RCC 7860 (cell line): ENCODE data around the gene DCTN2.
"Not testable (repeated sequence)": the region's sequence is repeated elsewhere in the genome, so short reads cannot be mapped to it uniquely, and the experiment has no call there.

ENCODE experiments used
- DNase-seq: peaks from one replicate; pipeline ENCODE4 v3.0.0-alpha.2; 2015; ENCODE audit warnings: low spot score
- FAIRE-seq: peaks from 2 replicates; lab custom pipeline; 2012; peaks lifted over from hg19 to GRCh38; lab: Jason Lieb, UNC

DCTN2 gene

DNA sequence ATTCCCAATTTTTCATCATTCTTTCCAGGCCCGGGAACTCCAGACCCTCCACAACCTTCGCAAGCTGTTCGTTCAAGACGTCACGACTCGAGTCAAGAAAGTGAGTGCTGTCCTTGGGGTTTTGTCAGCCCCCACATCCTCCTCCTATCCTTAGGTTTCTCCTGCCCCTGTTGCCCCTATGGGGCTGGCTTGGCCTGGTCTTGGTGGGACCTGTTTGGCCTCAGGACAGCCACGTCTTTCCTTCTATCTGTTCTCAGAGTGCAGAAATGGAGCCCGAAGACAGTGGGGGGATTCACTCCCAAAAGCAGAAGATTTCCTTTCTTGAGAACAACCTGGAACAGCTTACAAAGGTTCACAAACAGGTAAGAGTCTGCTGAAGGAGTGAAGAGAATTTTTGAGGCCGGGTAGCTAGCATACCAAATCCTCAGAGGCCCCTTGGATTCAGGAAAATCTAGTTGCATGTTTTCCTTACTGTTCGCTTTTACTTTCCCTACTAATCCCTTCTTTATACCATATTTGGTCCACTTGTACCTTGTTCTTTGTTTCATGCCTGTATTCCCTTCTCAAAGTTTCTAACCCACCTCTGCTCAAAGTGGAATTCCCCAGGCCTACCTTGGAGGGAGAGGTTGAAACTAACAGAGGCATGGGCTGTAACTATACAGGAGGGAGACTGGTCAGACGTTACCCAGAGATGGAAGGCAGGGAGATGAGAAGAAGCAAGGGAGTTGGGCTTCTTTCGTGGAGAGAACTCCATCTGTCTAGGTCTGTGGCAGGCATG, 31.2 kb upstream of the DCTN2 start:
- DNase-seq (no peak), FAIRE-seq (no peak)

- peak; percentile 6 for DNase-seq
Observed at GRCh38 chr12:57576613-57577160, 29.7 kb upstream of the DCTN2 start.

GRCh38 chr12:57575771-57576612, 29.0 kb upstream of the DCTN2 start:
- DNase-seq (no peak), FAIRE-seq (no peak)

More at GRCh38 chr12:57576613-57577160, 29.7 kb upstream of the DCTN2 start:
- no peak for FAIRE-seq

- DNase-seq, result no peak
- no peak for FAIRE-seq
Observed at GRCh38 chr12:57574795-57575194, 27.8 kb upstream of the DCTN2 start.

DNA sequence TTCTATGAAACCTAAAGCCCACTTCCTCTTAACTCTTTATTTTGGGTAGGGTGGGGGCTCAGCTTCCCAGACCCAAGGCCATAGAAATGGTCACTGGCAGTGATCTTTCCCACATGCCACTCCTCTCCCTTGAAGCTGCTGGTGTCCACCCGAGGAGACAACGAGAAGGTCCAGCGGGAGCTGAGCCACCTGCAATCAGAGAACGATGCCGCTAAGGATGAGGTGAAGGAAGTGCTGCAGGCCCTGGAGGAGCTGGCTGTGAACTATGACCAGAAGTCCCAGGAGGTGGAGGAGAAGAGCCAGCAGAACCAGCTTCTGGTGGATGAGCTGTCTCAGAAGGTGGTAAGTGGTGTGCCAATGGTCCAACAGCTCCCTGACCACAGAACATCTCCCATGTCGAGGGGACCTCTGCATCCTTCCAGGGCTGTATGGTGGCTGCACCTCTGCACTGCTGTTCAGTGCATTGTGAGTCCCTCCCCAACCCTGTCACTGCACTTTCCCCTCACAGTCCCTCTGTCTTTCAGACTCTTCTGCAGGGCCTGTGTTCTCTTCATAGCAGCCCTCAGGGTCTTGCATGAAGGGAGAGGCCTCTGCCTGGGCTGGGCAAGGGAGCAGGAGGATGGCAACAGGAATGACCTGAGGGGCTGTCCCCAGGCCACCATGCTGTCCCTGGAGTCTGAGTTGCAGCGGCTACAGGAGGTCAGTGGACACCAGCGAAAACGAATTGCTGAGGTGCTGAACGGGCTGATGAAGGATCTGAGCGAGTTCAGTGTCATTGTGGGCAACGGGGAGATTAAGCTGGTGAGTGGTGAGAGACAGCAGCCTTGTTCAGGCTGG, 25.2 kb upstream of the DCTN2 start:
- no peak for FAIRE-seq
- no peak for DNase-seq

- DNase-seq, FAIRE-seq: not testable (repeated sequence)
Observed at GRCh38 chr12:57570438-57570837, 23.4 kb upstream of the DCTN2 start.

GRCh38 chr12:57569858-57570257, 22.9 kb upstream of the DCTN2 start:
- DNase-seq, result no peak
- FAIRE-seq, result no peak

DNA sequence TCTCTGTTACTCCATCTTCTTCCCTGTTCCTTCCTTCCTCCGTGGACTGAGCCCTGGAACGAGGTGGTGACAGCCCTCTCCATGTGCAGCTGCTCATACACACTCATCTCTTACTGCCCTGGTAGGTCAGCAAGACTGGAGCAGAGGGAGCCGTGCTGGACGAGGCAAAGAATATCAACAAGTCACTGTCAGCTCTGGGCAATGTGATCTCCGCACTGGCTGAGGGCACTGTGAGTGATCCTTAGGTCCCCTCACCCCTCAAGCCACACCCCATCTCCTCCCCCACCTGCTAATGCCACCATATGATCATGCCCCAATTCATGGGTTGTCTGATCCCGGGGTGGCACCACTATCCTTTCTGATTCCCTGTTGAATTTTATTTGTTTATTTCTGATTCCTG, 21.8 kb upstream of the DCTN2 start:
- no peak for DNase-seq
- FAIRE-seq, result no peak

DNA sequence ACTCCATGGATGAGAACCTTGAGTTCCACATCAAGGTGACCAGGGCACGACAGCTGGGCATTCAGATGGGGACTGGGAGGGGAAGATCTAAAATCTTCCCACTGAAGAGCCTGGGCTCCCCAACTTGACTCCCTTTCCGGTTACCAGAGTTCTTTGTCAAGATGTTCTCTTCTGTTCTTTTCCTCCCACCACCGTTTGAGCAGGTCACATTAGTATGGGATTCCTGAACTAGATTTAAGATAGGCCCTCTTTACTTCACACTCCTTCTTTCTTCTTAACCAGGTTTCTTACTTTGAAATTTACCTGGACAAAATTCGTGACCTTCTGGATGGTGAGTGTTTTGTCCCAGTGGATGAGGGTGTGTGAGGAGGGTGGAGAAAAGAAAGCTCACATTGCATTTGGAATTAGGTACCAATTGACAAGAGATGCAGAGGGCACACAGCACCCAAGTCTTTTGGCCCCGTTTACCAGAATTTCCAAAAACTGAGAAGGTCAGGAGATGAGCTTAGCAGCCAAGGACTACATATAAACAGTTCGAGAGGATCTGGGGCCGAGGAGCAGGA, 17.3 kb upstream of the DCTN2 start:
- FAIRE-seq (no peak), DNase-seq (no peak)

DNA sequence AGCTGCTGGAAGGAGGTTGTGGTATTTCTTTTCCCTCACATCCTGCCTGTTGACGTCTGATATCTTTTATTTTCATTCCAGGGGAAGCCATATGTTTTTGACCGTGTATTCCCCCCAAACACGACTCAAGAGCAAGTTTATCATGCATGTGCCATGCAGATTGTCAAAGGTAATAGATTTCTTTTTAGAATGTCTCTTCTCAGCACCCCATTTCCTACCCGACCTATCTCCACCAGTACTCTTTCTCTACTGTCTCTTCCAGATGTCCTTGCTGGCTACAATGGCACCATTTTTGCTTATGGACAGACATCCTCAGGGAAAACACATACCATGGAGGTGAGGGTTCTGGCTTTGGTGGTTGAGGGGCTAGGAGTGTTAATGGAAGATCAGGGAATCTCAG, 16.4 kb upstream of the DCTN2 start:
- FAIRE-seq, result no peak

DNA sequence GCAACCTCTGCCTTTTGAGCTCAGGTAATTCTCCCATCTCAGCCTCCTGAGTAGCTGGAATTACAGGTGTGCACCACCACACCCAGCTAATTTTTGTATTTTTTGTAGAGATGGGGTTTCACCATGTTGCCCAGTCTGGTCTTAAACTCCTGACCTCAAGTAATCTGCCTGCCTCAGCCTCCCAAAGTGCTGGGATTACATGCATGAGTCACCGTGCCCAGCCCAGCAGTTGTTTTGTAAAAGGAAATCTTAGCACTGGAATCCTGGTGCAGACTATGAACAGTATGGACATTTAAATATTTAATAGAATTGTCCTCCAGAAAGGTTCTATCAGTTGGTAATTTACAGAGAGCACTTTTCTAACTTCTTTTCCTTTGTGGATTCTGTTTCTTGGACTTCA, 14.1 kb upstream of the DCTN2 start:
- FAIRE-seq, DNase-seq: not testable (repeated sequence)

More for the DNA sequence above, 16.4 kb upstream of the DCTN2 start:
- no peak for DNase-seq

- DNase-seq, result no peak
- no peak for FAIRE-seq
Observed at GRCh38 chr12:57560516-57560915, 13.5 kb upstream of the DCTN2 start.

DNA sequence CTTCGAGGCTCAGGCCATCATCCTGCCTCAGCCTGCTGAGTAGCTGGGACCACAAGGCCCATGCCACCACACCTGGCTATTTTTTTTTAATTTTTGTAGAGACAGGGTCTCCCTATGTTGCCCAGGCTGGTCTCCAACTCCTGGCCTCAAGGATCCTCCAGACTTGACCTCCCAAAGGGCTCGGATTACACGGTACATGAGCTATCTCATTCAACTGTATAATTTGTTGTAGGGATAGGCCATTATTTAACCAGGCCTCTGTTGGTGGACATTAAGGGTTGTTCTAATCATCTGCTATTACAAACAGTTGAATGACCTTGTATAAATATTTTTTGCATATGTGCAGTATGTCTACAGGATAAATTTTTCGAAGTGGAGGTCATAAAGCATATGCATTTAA, 11.9 kb upstream of the DCTN2 start:
- FAIRE-seq, result no peak

DNA sequence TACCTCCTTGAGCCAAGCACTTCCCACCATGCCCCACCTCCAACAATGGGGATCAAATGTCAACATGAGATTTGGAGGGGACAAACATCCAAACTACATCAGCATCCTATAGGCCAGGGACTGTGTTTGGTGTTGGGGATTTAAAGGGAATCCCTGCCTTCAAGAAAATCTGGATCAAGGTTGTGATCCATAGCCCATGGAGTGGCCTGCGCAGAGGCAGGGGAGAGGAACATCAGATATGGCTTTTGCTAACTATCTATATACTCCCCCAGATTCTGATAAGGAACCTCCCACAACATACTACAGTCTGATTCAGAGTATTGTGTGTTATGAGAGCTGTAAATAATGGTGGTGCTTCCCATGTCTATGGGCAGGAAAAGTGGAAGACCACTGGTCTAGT, 7.9 kb upstream of the DCTN2 start:
- DNase-seq (no peak), FAIRE-seq (no peak)

More for the DNA sequence above, 11.9 kb upstream of the DCTN2 start:
- no peak for DNase-seq

DNA sequence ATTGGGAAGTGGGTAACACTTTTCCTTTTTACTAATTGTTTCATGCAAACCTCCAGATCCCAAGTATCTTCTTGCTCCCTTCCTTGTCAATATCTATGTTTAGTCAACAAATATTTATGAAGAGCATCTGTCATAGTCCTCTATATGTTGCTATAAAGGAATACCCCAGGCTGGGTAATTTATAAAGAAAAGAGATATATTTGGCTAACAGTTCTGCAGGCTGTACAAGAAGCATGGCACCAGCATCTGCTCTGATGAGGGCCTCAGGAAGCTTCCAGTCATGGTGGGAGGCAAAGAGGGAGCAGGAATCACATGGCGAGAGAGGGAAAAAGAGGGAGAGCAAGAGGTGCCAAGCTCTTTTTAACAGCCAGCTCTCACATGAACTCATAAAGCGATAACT, 7.5 kb upstream of the DCTN2 start:
- DNase-seq (no peak), FAIRE-seq (no peak)

DNA sequence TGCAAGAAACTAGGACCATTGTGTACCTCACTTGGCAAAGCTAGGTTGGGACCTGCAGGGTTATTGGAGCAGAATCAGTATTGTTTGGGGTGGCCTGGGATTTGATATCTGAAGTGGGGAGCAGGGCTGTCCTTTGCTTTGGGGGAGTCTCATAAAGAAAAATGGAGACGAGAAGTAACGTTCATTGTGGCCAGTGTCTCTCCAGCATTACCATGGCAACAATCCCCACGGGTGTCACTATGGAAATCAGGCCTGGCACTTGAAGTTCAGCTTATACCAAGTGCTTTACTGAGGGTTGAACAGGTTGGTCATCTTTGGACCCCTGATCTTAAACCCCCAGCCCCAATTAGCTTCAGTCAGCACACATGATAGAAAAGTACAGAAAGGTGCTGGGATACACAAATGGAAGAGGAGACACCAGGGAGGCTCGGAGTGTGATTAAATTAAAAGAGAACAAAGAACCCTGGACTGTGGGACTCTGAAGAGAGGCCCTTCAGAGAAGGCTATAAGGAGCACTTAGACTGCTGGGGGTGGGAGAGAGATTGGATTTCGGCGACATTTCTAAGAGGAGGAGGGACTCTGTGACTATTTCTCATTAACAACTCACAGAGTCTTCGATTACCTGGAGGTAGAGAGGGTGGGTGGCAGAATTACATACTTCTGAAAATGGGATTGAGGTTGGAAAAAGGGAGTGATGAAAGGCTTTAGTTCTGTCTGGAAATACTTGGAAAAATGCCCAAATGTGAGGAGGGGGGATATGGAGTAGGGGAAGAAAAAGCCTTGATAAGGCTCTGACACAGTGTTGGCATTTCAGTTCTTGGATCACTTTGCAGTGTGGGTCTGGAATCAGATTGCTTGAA, 6.6 kb upstream of the DCTN2 start:
- DNase-seq, result no peak
- no peak for FAIRE-seq

DNA sequence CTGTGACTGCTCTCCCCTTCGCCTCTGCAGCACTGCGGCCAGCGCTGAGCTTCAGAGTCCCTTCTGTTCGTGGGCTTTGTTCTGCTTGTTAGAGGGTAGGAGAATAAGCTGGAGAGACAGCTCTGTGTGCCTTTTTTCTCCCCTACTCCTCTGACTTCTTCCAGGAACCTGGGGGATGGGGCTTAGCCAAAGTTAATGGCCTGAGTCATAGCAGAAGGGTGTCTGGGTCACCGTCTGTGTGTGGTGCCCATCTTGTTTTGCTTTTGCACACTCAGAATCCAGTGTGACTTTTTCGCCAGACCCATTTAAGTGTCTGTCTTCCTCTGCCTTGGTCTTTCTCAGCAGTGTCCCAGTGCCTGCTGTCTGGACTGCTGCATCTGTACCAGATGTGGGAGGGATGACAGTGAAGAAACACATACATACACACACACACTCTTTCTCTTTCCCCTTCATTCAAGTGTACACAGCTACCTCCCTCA, 5.9 kb upstream of the DCTN2 start:
- DNase-seq (no peak), FAIRE-seq (no peak)

DNA sequence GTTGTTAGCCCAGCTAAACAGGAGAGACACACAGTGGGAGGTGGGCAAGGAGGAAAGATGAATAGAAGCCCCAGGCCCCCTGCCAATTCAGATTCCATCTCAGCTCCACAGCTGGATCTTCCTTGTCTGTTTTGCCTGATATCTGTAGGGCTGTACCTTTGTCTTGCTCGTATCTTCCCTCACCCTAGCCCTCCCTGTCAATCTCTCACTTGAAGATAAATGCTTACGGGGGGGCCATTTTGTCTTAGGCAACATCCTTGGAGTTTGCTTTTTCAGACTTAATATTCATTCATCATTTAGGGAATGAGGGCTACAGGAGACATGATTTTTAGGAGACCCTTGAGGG, 5.3 kb upstream of the DCTN2 start:
- no peak for FAIRE-seq
- DNase-seq, result no peak

DNA sequence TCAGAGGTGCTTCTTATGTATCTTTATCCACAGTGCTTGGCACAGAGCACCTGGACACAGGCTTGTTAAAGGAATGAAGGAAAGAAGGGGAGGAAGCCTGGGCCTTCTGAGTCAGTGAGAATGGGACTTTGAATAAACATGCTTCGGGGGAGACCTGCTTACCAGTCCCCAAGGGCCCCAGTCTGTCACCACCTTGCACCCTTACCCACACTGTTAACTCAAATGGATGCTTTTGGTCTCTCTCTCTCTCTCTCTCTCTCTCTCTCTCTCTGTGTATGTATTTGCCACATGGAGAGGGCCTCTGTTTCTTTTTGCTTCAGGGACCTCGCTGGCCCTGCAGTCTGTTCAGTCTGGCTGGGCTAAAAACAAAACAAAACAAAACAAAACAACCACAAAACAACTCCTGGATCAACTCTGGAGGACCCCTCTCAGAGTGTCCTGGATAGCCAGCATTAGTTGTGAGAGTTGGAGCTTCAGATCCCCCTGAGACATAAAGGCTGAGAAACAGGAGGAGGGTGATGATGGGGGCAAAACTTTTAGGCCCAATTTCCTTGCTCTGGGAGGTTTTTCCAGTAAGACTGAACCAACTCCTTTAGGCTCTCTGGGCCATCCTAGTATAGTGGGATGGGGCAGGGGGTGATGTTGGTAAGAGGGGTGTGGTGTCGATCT, 4.8 kb upstream of the DCTN2 start:
- no peak for DNase-seq
- no peak for FAIRE-seq
